Activated T-cell treated with anti-CD3 and anti-CD28 coated beads for 24 hours (primary cell): ENCODE data around the gene PRAC2.

Source experiments
- DNase-seq: peaks from one replicate; pipeline ENCODE4 v3.0.0-alpha.2; 2020; ENCODE audit warnings: low read depth

Gene PRAC2

GRCh38 chr17:48734333-48735061, 11.5 kb downstream of the PRAC2 start:
- DNase-seq, result no peak

- no peak for DNase-seq
Observed at GRCh38 chr17:48735062-48735351, 12.0 kb downstream of the PRAC2 start.

- DNase-seq, result no peak
Observed at GRCh38 chr17:48737330-48738043, 14.5 kb downstream of the PRAC2 start.

GRCh38 chr17:48738424-48738802, 15.4 kb downstream of the PRAC2 start:
- no peak for DNase-seq

- no peak for DNase-seq
Observed at GRCh38 chr17:48738803-48739526, 16.0 kb downstream of the PRAC2 start.

GRCh38 chr17:48740537-48740936, 17.6 kb downstream of the PRAC2 start:
- no peak for DNase-seq

GRCh38 chr17:48745381-48746275, 22.6 kb downstream of the PRAC2 start:
- DNase-seq, result no peak

- DNase-seq, result no peak
Observed at GRCh38 chr17:48746916-48747444, 24.0 kb downstream of the PRAC2 start.

GRCh38 chr17:48747445-48748363, 24.7 kb downstream of the PRAC2 start:
- DNase-seq, result no peak

GRCh38 chr17:48748718-48749566, 26.0 kb downstream of the PRAC2 start:
- no peak for DNase-seq

- no peak for DNase-seq
Observed at GRCh38 chr17:48749621-48750553, 26.9 kb downstream of the PRAC2 start.

GRCh38 chr17:48751172-48751571, 28.2 kb downstream of the PRAC2 start:
- no peak for DNase-seq

GRCh38 chr17:48751733-48752398, 28.9 kb downstream of the PRAC2 start:
- DNase-seq, result no peak

- DNase-seq, result no peak
Observed at GRCh38 chr17:48752399-48753288, 29.7 kb downstream of the PRAC2 start.

- DNase-seq, result no peak
Observed at GRCh38 chr17:48753794-48754499, 31.0 kb downstream of the PRAC2 start.

- DNase-seq, result no peak
Observed at GRCh38 chr17:48754500-48755261, 31.7 kb downstream of the PRAC2 start.
